Activated T-helper 1 cell treated with anti-CD3 and anti-CD28 coated beads, Interleukin-2, amount 50 U/mL, for 16 hours (primary cell): Measurements from ENCODE around the gene ALG1L2.
"Not testable (repeated sequence)": the region's sequence is repeated elsewhere in the genome, so short reads cannot be mapped to it uniquely, and the experiment has no call there.

Experiments
- DNase-seq, 2 donors: peaks; one replicate each; pipeline ENCODE4 v3.0.0-alpha.2; 2020; ENCODE audit warnings: low read depth in 1 of 2, low spot score in 1 of 2

ALG1L2 gene

DNA sequence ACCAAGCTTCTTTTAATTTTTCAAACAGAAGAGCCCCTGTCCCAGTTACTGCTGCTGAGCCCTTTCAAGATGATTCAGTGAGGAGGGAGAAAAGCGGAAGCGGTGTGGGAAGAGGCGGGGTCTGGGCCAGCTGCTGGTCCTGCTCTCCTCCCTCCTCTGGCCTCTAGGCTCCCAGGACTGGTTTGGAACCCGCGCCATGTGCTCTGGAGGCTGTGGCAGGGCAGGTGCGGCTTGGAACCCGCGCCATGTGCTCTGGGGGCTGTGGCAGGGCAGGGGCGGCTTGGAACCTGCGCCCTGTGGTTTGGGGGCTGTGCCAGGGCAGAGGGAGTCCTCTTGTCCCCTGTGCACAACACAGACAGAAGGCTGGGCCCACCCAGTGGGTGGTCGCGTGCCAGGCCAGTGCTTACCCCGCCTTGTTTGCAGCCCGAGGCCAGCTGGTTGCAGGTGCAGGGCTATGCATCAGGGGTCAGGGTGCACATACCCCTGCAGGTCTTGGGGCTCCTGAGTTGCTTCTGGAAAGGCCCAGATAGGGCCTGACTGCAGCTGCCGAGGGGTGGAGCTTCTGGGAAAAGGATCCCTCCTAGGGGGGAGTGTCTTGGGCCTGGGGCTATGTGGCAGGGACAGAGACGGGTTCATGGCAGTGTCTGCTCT, 12.2 kb downstream of the ALG1L2 start:
- no peak for DNase-seq

DNA sequence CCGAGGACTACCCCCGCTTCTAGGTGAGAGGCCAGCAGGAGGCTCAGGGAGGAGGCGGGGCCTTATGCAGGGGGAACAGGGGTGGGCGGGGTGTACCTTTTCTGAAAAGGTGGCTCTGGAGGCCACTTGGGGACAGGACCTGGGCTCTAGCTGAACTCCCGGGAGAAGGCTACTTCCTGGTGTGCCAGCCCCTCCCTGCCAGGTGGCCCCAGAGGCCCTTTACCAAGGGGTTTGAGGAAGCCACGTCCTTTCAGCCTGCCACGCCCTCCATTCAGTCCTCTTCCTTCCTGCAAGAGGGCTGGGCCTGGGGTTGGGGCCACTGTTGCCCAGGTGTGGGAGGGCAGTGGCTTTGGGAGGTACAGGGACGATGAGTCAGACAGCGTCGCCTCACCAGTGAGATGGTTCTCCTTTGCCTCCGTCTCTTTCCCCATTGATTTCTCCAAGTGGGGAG, 12.9 kb downstream of the ALG1L2 start:
- DNase-seq, result not testable (repeated sequence)

DNA sequence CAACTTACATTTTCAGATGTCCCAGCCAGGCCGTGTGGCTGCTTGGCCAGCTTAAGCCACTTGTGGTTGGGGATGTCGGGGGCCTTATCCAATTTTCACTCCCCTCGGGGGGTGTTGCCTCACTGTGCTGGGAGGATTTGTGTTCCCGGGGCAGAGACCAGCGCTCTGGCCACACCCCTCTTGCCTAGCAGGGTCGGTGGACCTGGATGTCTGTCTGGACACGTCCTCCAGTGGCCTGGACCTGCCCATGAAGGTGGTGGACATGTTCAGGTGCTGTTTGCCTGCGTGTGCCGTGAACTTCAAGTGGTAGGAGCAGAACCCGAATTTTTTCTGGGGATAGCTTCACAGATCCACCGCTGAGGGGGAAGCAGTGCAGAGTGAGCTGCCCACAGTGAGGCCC, 14.2 kb downstream of the ALG1L2 start:
- DNase-seq, result not testable (repeated sequence)

DNA sequence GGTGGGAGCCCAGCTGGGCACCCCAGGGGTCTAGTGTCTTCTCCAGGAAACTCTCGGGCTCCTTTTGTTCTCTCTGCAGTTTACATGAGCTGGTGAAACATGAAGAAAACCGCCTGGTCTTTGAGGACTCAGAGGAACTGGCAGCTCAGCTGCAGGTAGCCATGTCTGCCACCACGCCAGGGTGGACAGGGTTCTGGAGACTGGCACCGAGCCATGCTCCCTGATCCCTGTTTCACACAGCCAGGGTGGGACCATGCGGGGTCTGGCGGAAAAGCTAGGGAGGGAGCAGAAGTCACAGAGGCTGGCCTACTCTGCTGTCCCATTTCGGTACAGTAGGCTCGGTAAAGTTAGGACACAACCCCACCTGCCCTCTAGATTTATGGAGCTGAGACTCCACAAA, 15.5 kb downstream of the ALG1L2 start:
- not testable (repeated sequence) for DNase-seq

DNA sequence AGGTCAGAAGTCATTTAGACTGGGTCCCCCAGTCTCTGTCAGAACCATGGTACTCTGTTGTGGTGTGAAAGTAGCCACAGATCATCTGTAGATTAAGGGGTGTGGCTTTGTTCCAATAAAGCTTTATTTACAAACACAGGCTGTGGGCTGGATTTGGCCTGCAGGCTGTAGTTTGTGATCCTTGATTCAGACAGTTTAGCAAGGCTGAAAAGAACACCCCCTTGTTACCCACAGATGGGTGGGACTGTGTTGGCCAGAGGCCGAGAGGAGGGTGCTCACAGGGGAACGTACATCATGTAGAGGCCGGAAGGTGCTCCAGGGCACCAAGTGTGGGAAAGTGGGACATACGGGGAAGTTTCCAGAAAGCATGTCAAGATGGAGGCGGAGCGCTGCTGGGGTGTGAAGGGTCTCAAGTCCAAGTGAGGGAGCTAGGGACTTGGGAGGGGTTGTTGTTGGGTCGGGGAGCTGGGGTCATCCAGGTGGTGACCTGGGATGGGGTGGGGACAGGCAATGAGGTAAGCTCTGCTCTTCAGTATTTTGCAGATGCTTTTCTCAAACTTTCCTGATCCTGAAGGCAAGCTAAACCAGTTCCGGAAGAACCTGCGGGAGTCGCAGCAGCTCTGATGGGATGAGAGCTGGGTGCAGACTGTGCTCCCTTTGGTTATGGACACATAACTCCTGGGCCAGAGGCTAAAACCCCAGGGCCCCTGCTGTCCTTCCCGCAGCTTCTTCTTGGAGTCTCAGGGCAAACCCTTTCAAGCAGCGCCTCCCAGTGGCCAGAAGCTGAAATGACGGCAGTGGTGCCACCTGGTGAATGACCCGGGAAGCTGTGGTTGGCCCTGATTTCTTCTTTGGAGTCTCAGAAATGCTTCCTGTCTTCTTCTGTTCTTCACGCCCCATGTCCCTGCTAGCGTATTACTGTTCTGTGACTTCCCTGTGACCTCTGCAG, 16.3 kb downstream of the ALG1L2 start:
- DNase-seq, result not testable (repeated sequence)

DNA sequence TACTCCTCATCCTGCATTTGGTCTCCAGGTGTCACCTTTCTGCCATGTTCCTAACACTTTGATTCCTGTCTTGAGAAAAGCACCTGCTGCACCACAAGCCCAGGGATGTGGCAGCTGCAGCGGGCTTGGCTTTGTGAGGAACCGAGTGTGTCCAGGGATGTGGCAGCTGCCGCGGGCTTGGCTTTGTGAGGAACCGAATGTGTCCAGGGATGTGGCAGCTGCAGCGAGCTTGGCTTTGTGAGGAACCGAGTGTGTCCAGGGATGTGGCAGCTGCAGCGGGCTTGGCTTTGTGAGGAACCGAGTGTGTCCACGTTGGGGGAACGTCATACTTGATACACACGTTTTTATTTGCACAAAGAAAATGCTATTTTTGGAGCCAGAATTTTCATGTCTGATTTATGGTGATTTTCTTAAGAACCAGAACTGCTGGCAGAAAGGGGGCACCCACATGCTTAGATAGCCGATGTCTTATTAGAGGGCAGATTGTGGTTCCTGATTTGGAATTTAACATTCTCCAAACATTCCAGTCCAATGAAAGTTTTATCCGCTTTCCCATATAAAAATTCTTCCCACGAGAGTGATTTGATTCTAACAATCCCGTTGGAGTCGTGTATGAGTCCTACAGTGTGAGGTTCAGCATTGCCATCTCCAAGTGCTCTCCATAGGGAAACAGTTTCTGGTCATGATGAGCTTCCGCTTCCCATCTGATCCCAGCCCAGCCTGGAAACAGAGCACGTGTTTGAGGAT, 17.2 kb downstream of the ALG1L2 start:
- not testable (repeated sequence) for DNase-seq

DNA sequence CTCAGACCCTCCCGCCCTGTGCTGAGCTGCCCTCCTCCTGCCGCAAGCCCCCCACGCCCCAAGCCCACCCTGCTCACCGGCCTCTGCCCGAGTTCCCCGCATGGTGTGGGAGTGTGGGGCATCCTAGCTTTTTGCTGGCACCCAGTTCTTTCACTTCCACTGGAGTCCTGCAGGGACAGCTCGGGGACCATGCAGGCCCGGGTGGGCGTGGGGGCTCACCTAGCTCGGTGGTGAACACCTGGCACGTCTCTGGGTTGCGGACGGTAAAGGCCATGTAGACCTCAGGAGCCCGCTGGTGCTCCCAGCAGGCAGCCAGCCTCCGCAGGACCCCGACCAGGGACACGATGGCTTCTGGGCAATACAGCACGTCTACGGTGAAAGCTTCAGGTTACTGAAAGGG, 20.9 kb downstream of the ALG1L2 start:
- DNase-seq, result not testable (repeated sequence)

DNA sequence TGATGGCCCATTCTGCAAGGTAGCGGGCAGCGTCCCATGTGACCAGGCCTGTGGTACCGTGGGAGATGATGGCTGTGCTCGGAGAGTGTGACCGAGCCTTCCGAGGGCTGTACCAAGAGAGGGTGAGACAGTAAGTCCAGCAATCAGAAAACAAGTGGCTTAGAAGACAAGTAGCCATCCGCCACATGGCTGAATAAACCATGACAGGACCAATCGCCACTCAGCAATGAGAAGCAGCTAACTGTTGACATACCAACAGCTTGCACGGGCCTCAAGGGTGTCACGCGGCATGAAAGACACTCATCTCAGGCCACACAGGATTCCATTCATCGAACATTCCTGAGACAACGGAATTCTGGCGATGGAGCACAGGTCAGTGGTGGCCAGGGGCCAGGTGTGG, 22.6 kb downstream of the ALG1L2 start:
- DNase-seq, result not testable (repeated sequence)

DNA sequence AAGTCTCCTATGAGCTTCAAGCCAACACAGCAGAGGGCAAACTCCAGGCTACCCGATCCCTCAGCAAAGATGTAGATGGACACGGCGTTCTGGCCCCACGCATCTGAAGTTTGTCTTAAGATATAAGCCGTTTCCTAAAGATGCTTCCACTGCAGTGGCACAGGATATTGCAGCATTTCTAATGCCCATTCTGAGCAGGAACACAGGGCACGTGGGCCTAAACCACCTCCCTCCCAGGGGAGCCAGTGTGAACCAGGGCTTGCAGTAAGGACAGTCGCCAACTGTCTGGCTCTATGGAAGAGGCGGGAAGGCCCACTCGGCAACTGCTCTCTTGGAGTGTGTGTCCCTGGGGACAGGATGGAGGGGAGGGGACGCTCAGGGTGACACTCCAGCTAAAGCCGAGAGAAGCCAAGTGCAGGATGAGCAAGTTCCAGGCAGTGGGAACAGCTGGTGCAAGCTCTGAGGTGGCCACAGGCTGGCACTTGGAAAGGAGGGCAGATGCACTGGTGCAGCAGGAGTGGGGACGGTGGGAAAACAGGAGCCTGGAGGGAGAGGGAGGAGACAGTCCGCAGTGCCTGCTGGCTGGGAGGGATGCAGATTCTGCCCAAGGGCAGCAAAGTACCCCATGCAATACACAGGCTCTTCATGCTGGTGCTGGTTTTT, 25.8 kb downstream of the ALG1L2 start:
- DNase-seq, result not testable (repeated sequence)

DNA sequence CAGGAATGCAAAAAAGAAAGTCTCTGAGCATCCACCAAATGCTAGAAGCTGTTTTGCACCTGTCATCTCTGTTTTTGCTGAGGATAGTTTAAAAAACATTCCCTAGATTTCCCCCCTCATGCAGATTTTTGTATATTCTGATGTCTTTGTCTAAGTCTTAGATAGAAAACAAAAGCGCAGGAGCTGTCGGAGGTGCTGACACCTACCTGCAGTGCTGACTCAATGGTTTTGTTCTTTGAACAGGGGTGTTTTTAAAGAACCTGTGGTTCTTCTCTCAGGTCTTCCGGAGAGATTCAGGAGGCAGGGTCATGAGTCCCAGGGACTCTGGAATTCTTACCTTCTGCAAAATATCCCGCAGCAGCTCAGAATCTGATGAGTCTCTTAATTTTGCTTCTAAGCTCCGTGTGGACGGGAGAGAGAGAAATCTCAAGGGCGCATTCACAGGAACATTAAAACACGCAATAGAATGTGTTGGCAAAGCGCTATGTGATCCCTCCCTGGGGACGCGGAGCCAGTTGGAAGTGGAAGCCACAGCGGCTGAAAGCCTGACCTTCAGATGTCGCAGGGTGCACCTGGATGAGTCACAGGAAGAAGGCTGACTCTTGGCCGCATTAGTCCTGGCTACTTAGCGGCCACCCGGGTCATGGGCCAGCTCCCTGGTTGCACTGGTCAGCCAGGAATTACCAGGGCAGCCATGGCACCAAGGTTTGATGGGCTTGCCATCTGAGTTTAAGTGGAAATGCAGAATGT, 27.4 kb downstream of the ALG1L2 start:
- not testable (repeated sequence) for DNase-seq

DNA sequence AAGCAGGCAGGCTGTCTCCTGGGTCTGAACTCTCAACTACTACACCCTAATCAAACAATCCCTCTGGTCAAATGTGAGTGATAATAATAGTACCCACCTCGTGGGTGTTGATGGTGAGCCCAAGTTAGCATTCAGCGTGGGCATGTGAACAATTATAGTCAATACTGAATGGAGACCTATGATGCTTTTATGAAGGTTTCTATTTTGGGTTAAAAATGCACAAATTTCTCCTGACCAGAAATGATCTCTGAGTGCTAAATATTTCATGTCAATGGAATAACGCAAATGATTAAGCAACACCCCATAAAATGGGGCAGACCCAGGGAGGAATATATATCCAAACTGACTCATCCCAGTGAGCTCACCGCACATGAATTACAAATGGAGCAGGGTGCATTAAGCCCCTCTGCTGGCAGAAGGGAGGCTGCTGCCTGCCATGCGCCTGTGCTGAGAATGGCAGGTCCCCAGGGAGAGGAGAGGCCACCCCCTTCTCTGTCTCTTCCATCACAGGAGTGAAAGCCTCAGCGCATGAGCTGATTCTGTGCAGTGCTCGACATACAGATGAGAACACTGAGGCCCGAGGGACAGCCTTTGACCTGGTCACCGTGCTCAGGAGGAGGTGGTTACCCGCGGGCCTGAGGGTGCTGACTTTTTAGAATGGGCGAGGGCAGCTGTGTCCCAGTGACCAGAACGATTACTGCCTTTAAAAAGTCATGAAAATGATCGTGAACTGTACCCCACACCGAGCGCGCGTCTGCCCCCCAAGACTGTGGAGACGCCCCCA, 28.9 kb downstream of the ALG1L2 start:
- DNase-seq, result not testable (repeated sequence)

DNA sequence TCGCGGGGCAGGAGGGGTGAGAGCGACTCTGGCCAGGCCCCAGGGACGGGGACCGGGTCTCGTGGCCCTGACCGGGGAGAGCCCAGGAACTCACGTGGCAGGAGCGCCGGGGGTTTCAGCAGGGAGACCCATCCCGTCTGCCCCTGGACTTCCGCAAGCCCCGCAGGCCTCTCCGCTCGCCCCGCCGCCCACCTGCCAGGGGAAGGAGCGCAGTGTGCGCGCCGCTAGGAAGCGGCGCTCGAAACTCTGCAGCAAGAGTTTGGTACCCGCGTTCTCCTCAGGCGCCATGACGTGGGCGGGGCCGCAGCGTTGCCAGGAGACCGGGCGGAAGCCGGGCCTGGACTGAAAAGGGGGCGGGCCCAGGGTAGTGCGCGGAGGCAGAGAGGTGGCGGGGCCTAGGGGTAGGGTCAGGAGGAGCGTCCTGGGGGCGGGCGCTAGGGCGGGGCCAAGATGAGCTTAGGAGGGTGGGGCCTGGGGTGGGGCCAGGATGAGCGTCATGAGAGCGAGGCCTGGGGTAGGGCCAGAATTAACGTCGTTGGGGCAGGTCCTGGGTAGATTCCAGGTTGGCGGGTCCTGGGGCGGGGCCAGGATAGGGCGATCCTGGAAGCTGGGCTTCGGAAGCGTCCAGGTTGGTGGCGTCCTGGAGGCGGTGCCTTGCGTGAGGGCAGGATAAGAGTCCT, 29.7 kb downstream of the ALG1L2 start:
- DNase-seq, result peak; percentile 98

DNA sequence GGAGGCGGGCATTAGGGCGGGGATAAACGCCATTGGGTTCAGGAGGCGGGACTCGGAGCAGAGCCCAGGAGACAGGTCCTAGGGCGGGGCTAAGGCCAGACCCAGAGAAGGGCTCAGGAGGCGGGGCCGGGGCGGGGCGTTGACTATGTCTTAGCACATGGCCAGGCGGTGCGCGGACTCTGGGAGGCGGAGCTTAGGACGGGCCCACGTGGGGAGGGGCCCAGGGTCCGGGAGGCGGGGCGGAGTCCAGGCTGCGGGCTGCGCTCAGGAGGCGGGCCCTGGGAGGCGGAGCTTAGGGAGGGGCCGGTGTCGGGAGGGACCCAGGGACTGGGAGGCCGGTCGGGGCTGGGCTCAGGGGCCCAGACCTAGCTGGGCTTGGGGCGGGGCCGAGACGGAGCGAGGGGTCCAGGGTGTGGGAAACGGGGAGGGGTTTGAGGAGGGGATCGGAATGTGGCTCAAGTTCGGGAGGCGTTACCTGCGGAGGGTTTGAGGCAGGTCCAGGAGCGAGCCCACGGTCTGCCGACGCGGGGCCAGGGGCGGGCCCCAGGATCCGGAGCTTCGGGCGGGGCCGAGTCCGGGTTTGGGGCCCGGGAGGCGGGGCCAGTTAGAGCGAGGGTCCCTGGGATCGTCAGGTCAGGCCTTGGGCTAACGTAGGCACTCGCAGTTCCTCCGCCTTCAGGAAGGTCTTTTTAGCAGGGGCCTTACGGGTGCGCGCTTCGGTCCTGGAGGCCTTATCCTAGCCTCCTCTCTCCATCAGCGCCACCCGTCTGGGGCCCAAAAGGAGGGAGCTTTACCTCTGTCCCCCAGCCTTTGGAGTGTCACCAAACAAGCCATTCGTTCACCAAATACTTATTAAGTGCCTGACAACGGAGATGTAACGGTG, 30.5 kb downstream of the ALG1L2 start:
- peak; percentile 98 to 99 for DNase-seq

DNA sequence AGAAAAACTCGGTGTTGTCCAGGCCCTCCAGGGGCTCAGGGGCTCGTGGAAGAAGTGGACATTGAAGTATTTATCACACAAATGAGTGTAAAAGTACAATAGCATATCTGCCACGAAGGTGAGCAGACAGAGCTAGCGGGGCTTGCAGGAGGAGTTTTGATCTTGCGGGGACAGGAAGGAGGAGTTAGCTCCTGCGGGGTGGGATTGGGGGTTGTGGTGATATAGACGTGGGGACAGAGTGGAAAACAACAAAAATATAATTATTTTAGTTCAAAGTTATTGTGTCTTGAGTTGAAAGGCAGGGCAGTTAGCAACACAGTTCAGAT, 31.1 kb downstream of the ALG1L2 start:
- not testable (repeated sequence) for DNase-seq

DNA sequence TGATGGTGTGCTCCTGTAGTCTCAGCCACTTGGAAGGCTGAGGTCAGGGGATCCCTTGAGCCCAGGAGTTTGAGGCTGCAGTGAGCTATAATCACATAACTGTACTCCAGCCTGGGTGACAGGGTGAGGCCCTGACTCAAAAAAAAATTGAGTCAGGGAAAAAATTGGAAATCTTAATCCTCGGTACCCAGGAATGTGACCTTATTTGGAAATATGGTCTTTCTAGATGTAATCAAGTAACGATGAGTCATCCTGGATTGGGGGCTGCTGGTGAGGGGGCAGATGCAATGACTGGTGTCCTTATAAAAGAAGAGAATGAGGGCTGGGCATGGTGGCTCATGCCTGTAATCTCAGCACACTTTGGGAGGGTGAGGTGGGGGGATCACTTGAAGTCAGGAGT, 33.8 kb downstream of the ALG1L2 start:
- not testable (repeated sequence) for DNase-seq

DNA sequence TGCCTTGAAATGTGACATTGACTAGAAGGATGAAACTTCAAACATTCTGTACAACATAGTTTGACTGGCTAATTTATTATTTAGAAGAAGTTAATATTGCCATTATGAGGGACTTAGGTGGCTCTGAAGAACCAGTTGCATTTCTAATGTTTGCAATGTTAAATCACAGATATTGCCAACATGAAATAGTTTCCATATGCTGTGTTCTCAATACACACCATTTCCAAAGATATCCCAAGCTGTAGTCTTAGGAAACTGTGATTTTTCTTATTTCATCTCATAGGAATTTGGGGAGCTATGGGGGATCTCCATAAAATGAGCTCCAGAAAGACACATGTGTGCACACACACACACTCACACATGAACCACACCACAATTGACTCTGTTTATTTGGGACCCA, 36.3 kb downstream of the ALG1L2 start:
- DNase-seq, result no peak

DNA sequence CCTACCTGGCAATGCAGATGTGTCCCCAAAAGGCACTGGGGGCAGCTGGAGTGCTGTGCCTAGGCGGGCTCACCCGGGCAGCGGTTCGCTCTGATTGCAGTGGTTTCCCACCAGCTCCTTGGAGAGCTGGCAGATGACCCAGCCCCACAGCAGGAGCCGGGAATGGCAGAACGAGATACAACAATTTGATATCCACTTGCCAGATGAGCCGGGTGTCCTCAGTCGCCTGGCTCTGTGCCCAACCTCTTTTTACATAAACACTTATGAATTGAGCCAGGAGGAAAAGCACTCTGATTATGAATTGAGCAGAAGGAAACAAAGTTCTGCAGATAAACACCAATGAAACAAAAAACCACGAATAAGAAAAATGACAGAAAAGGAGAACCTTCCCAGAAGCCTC, 38.2 kb downstream of the ALG1L2 start:
- not testable (repeated sequence) for DNase-seq

DNA sequence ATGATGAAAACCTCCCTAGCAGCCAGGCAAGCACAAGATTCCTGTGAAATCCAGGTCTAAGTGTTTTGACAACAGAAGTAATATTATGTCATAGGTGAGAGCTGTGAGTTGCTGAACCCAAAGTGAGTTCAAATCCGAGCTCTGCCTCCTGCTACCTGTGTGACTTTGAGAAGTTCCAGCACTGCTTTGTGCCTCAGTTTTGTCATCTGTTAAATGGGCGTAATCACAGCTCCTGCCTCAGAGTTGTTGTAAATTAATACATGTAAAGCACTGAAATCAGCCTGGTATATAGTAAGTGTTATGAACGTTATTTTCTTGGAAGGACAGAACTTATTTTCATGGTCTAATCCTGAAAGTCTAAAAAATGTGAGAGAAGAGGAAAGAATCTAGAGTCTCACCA, 38.7 kb downstream of the ALG1L2 start:
- DNase-seq, result not testable (repeated sequence)
